ENCODE measurements around the gene SRD5A3. TPM values are rescaled to one million over a fixed set of nuclear protein-coding genes. Genes with fewer than 3 reads are reported as not detected.
A peak's percentile ranks its signal among the peaks of the same experiment; 100 is the strongest.

The SRD5A3 gene
- total RNA-seq, 1 experiment from 2014 or later: 26.1 TPM

DNA sequence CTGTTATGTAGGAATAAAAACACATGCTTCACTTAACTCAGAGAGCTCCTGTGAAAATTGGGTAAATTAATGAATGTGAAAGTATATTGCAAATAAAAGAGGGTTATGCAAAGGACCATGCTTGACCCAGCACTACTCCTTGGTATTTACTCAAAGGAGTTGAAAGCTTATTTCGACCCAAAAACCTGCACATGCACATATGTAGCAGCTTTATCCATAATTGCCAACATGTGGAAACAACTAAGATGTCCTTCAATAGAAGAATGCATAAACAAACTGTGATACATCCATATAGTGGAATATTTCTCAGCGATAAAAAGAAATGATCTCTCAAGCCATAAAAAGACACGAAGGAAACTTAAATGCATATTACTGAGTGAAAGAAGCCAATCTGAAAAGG lies 41.7 kb upstream of the SRD5A3 start:
- Mint-ChIP-seq H3K9me3 (ENCODE audit: unreplicated experiment) (peaks cover 9% of the 10 kb centered on the region), H3K27ac (ENCODE audit: low read depth, unreplicated experiment) (peak overlapping the region; percentile 74), H3K4me3 (ENCODE audit: unreplicated experiment) (no peak overlapping the region), H3K36me3 (ENCODE audit: insufficient read depth, unreplicated experiment) (no peaks in the 10 kb centered on the region), H3K27me3 (ENCODE audit: insufficient read depth, unreplicated experiment) (no peaks in the 10 kb centered on the region), H3K4me1 (ENCODE audit: insufficient read depth, unreplicated experiment) (peaks cover 14% of the 10 kb centered on the region)
- TF ChIP-seq, protein P1, sequence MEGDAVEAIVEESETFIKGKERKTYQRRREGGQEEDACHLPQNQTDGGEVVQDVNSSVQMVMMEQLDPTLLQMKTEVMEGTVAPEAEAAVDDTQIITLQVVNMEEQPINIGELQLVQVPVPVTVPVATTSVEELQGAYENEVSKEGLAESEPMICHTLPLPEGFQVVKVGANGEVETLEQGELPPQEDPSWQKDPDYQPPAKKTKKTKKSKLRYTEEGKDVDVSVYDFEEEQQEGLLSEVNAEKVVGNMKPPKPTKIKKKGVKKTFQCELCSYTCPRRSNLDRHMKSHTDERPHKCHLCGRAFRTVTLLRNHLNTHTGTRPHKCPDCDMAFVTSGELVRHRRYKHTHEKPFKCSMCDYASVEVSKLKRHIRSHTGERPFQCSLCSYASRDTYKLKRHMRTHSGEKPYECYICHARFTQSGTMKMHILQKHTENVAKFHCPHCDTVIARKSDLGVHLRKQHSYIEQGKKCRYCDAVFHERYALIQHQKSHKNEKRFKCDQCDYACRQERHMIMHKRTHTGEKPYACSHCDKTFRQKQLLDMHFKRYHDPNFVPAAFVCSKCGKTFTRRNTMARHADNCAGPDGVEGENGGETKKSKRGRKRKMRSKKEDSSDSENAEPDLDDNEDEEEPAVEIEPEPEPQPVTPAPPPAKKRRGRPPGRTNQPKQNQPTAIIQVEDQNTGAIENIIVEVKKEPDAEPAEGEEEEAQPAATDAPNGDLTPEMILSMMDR (IDR thresholded peaks at IDR 0.05; ENCODE audit: unreplicated experiment): no peak
- CTCF ChIA-PET: interaction anchor here (0.7 to 1.5 kb wide), 3 partner anchors 11 to 120 kb away, joined by 3 to 11 read pairs (median 3); no protein-coding TSS in a partner anchor
- BruUV-seq (replicated peaks): no TSS peak
- intact Hi-C loops (cut with micrococcal nuclease): no loop called here
- POLR2A ChIA-PET: interaction anchor here (0.6 to 2.1 kb wide), 3 partner anchors 68 to 266 kb away, joined by 3 to 7 read pairs (median 3); no protein-coding TSS in a partner anchor
- DNase-seq (ENCODE audit: unreplicated experiment): no peak

DNA sequence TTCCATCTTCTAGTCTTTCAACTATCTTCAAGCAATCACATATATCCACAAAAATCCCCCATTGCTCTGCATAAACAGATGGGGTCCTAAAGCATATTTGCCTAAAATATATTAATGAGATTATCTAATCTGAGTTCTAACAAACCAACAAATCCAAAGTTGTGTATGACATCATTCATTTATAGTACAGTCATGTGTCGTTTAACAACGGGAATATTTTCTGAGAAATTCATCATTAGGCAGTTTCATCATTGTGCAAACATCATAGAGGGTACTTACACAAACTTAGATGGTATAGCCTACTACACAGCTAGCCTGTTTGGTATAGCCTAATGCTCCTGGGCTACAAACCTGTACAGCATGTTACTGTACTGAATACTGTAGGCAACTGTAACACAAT lies 38.0 kb upstream of the SRD5A3 start:
- H3K4me3 Mint-ChIP-seq (ENCODE audit: unreplicated experiment): no peak overlapping the region
- TF ChIP-seq, protein P1 (IDR thresholded peaks at IDR 0.05; ENCODE audit: unreplicated experiment): no peak
- DNase-seq (ENCODE audit: unreplicated experiment): no peak
- H3K36me3 Mint-ChIP-seq (ENCODE audit: insufficient read depth, unreplicated experiment): no peaks in the 10 kb centered on the region
- H3K27me3 Mint-ChIP-seq (ENCODE audit: insufficient read depth, unreplicated experiment): no peaks in the 10 kb centered on the region
- BruUV-seq (replicated peaks): no TSS peak
- no peaks in the 10 kb centered on the region for H3K9me3 Mint-ChIP-seq (ENCODE audit: unreplicated experiment)
- no peak overlapping the region for H3K27ac Mint-ChIP-seq (ENCODE audit: low read depth, unreplicated experiment)
- CTCF ChIA-PET: interaction anchor here (0.9 to 2.3 kb wide), 2 partner anchors 309 to 336 kb away, joined by 4 to 9 read pairs; no protein-coding TSS in a partner anchor
- intact Hi-C loops (cut with micrococcal nuclease): no loop called here
- POLR2A ChIA-PET: interaction anchor here (1.0 kb wide), 1 partner anchor 13 kb away, joined by 3 read pairs; no protein-coding TSS in a partner anchor
- H3K4me1 Mint-ChIP-seq (ENCODE audit: insufficient read depth, unreplicated experiment): peaks cover 14% of the 10 kb centered on the region

DNA sequence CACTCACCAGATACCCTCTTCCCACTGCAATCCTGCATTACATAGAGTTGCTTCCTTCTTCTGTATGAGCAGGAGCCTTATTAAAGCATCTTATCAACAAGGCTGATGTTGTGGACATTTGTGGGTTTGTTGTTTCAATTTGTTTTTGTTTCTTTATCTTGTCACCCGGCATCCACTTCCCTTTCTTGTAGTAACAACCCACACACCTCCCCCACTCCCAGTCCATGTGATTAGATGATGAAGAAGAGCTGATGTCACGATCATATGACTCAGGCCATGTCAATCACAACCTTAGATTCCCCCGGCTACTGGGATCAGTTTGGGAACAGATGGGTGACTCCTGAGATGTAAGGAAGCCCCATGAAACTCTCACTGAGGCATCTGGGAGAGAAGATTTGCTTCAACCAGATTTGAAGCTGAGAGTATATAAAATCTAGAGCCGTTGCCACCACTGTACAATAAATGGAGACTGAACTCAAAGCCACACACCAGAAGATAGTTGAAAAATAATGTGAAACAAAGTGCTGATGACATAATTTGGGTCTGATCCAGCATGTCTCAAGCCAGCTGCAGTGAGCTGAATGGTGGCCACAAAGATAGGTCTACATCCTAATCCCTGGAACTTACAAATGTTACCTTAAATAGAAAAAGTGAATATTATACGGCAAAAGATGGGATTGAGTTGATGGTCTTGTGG lies 34.1 kb upstream of the SRD5A3 start:
- ChIA-PET CTCF (interaction anchor here (0.6 to 5.6 kb wide), 20 partner anchors 9 to 1552 kb away, joined by 3 to 43 read pairs (median 4); partner anchors contain the start of gene SRD5A3), POLR2A (interaction anchor here (0.5 to 0.6 kb wide), 2 partner anchors 225 to 292 kb away, joined by 3 read pairs; no protein-coding TSS in a partner anchor)
- intact Hi-C loops (cut with micrococcal nuclease): loop anchor here (10.0 kb wide), 1 partner anchor 423 kb away; no protein-coding TSS in a partner anchor

More for the DNA sequence above, 34.1 kb upstream of the SRD5A3 start:
- BruUV-seq (replicated peaks): no TSS peak
- TF ChIP-seq, protein P1 (IDR thresholded peaks at IDR 0.05; ENCODE audit: unreplicated experiment): no peak
- Mint-ChIP-seq H3K27ac (ENCODE audit: low read depth, unreplicated experiment) (peak overlapping the region; percentile 32), H3K4me3 (ENCODE audit: unreplicated experiment) (no peak overlapping the region), H3K36me3 (ENCODE audit: insufficient read depth, unreplicated experiment) (no peaks in the 10 kb centered on the region), H3K27me3 (ENCODE audit: insufficient read depth, unreplicated experiment) (no peaks in the 10 kb centered on the region), H3K9me3 (ENCODE audit: unreplicated experiment) (no peaks in the 10 kb centered on the region), H3K4me1 (ENCODE audit: insufficient read depth, unreplicated experiment) (no peaks in the 10 kb centered on the region)
- DNase-seq (ENCODE audit: unreplicated experiment): no peak

Data from MCF 10A (cell line).